ENCODE results near the gene SKP1.

The SKP1 gene

DNA sequence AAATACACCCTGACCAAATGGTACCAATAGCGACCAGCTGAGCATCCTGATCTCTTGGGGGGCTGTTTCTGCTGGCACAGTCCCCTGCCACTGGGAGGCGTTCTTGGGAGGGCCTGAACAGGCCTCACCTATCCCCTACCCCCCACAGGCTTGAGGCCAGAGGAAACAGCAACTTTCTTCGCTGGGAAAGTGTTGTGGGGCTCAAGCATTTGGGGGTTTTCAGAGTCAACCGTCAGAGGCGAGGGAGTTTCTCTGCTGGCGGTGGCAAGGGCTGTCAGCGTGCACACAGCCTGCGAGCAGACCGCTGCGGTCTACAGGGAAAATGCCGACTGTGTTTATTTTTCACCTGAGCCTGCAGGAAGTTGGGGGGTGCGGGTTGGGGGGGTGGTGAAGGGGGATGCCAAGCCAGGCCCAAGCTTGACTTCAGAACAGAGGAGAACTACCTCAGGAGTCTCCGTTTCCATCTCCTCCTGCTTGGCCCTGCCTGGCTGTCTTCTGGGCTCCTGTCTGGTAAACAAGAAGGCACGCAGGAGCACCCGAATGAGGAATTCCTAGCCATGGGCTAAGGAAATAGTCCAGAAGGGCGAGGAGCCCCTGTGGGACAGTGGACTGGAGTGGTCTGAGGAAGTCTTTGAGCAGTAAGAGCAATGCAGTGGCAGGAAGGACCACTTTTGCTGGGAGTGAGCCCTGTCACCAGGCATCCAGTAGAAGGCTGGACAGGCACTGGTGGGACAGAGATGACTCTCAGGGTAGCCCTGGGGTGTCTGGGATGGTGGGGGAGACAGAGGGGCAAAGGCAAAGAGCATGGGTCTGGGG lies 44.2 kb downstream of the SKP1 start:
- no peak overlapping the region for H3K4me3 ChIP-seq (ENCODE audit: control insufficient read depth, low read depth, low read length)
- DNase-seq (ENCODE audit: low read depth) = no peak
- TF ChIP-seq, protein P1, sequence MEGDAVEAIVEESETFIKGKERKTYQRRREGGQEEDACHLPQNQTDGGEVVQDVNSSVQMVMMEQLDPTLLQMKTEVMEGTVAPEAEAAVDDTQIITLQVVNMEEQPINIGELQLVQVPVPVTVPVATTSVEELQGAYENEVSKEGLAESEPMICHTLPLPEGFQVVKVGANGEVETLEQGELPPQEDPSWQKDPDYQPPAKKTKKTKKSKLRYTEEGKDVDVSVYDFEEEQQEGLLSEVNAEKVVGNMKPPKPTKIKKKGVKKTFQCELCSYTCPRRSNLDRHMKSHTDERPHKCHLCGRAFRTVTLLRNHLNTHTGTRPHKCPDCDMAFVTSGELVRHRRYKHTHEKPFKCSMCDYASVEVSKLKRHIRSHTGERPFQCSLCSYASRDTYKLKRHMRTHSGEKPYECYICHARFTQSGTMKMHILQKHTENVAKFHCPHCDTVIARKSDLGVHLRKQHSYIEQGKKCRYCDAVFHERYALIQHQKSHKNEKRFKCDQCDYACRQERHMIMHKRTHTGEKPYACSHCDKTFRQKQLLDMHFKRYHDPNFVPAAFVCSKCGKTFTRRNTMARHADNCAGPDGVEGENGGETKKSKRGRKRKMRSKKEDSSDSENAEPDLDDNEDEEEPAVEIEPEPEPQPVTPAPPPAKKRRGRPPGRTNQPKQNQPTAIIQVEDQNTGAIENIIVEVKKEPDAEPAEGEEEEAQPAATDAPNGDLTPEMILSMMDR (conservative IDR thresholded peaks at IDR 0.05; ENCODE audit: control insufficient read depth, insufficient read depth, low read depth, low read length) = no peak

DNA sequence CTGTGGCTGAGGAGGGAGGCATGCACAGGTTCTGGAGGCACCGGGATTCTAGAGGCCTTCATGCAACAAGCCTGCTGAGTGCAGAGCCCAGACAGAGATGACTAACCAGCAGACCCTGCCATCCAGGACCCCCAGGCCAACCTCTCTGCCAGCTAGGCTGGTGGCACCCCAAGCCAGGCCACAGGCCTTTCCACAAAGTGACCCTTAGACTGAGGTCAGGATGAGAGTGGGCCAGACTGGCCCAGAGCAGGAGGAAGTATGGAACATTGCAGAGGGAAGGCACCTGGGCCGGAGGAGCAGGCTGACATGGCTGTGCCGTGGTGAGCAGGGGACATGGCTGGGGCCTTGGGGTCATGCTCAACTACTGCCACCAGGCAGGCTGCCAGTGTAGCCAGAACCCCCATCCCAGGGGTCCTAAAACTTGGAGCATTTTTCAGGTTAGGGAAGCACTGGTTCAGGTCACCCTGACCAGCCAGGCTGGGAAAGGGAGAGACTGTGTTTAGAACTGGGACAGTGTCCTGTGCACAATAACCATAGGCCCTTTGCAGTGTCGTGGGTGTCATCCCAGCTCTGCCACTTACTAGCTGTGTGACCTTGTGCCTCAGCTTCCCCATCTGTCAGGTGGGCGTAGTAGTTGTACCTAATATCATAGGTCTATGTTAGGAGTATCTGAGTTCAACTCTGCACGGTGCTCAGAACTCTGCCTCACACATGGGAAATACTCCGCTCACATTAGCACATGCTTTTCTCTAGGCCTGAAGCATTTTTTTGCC lies 45.0 kb downstream of the SKP1 start:
- no peak for DNase-seq (ENCODE audit: low read depth)
- TF ChIP-seq, protein P1 (conservative IDR thresholded peaks at IDR 0.05; ENCODE audit: control insufficient read depth, insufficient read depth, low read depth, low read length) = no peak
- H3K4me3 ChIP-seq (ENCODE audit: control insufficient read depth, low read depth, low read length) = no peak overlapping the region

DNA sequence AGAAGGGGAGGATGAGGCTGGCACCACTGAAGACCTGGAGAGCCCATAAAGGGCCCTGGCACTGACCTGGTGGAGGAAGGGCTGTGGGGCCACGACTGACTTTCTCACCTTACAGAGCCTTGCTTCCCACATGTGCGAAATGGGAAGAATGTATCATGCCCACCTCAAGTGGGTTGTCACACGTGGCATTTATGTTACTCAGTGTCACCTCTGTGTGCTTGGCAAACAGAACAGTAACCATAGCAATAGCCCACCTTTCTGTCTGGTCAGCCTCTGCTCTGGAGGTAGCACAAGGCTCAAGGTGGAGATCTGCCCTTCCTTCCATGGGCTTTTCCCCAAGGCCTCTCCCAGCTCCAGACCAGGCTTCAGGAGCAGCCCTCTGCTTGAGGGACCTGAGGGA lies 45.6 kb downstream of the SKP1 start:
- TF ChIP-seq, protein P1 (conservative IDR thresholded peaks at IDR 0.05; ENCODE audit: control insufficient read depth, insufficient read depth, low read depth, low read length) = no peak
- H3K4me3 ChIP-seq (ENCODE audit: control insufficient read depth, low read depth, low read length) = no peak overlapping the region
- DNase-seq (ENCODE audit: low read depth) = no peak

DNA sequence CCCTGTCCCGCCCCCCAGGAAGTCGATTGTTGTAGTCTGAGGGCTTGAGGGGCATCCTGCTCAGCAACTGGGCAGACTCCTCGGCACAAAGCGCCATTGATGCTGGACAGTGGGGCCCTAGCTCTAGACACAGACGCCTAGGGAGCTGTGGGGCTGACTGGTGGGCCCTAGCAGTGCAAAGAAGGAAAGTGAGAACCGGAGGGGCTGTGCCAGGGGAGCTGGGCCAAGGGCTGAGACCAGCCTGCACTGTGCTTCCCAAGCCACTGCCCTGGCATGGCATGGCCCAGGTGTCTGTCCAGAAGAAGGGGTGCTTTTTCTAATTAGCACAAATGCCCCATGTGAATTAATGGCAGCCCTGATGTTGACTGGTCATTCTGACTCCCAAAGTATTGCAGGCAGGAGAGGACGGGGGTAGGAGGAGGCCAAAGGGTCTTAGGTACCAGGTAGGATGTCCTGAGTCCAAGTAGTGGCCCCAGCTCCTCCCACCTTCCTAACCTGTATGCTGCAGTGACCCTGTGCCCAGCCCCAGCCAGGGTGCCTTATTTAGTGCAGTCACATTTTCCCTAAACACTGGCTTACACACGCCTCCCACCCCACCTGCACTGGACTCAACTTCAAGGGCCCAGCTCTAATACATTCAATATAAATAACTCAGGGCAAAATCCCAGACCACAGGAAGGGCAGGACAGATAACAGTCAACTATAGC lies 46.4 kb downstream of the SKP1 start:
- TF ChIP-seq, protein P1 (conservative IDR thresholded peaks at IDR 0.05; ENCODE audit: control insufficient read depth, insufficient read depth, low read depth, low read length) = no peak
- no peak overlapping the region for H3K4me3 ChIP-seq (ENCODE audit: control insufficient read depth, low read depth, low read length)
- DNase-seq (ENCODE audit: low read depth) = no peak

DNA sequence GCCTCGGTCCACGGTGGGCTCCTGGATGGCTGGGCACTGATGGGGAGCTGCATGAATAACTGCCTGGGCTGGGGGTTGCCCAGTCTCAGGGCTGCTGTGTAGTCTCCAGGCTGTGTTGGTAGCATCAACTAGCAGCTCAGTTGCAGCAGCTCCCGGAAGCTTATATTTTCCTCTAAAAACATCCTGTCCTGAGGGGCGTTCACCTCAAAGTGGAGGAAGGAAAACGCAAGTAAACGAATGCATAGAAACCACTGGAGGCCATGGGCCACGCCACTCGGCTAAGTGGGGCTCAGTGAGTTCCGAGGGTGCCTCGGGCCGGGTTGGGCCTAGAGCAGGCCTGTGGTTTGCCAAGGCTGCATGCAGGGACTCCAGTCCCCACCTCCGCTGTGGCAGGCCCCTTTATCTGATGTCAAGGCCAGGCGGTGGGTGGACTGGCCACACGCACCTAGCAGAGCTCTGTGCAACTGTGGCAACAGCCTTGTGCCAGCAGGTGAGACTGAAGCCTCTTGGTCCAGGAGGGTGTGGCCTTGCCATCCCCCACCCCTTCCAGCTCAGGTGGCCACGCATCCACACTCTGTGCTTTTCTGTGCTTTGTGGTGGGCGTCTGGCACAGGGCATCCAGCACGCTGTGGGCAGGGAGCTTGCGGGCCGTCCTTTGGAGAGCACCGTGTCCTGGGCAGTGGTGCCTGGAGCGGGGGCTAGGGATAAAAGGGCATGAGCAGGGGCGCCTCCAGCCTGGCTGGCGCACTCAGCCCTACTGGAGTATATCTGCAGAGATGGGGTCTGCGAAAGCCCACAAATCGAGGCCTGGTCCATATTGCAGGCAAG lies 47.1 kb downstream of the SKP1 start:
- TF ChIP-seq, protein P1 (conservative IDR thresholded peaks at IDR 0.05; ENCODE audit: control insufficient read depth, insufficient read depth, low read depth, low read length) = no peak
- no peak for DNase-seq (ENCODE audit: low read depth)
- no peak overlapping the region for H3K4me3 ChIP-seq (ENCODE audit: control insufficient read depth, low read depth, low read length)

DNA sequence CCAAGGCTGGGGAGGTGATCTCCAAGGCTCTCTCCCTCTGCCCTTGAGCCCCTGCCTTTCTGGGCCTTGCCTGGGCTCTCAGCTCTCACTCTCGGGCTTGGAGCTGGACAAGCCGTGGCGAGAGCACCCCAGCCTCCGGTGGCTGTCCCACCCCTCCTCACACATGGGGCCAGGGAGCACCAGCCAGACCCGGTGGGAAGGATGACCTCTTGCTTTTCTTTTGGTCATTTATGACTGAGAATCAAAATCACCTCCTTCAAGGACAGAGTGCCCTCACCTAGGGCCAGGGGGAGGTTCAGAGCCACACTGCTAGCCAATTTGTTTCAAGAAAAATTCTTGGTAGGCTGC lies 48.1 kb downstream of the SKP1 start:
- TF ChIP-seq, protein P1 (conservative IDR thresholded peaks at IDR 0.05; ENCODE audit: control insufficient read depth, insufficient read depth, low read depth, low read length) = no peak
- no peak for DNase-seq (ENCODE audit: low read depth)
- no peak overlapping the region for H3K4me3 ChIP-seq (ENCODE audit: control insufficient read depth, low read depth, low read length)

Data from fibroblast of mammary gland (primary cell).